Measurements from ENCODE around the gene IRAK1BP1.
"Not testable (repeated sequence)": the region's sequence is repeated elsewhere in the genome, so short reads cannot be mapped to it uniquely, and the experiment has no call there.

DNA sequence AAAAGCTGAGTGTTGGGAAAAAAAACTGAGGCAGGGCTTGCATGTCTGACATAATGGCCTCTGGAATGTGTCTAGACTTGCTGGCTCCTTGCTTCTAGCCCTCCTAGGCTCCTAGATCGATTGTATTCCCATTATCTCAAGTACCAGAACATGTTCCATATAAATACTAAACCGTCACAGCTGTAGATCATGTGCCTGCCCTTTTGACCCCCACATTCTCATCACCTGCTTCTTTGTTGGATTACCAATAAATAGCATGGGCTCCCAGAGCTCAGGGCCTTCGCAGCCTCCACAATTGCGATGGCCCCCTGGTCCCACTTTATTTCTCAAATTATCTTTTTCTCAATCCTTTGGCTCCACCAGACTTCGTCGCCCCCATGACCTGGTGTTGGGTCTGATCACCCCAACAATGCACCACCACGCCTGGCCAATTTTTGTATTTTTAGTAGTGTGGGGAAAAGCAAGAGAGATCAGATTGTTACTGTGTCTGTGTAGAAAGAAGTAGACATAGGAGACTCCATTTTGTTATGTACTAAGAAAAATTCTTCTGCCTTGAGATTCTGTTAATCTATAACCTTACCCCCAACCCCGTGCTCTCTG, 8.9 kb upstream of the IRAK1BP1 start:
- TF ChIP-seq CTCF (IDR thresholded peaks at IDR 0.05); EP300 (IDR thresholded peaks at IDR 0.05); POLR2AphosphoS5 (IDR thresholded peaks at IDR 0.05); POLR2A (IDR thresholded peaks at IDR 0.05; ENCODE audit: low read depth): not testable (repeated sequence)
